Small intestine (tissue), 7 donors: ENCODE measurements around the gene ZNF580. TPM values are rescaled to one million over a fixed set of nuclear protein-coding genes. Genes with fewer than 3 reads are reported as not detected.

ENCODE experiments used
- DNase-seq, 2 donors: peaks; one replicate each; pipeline versions ENCODE4 v3.0.0 to v3.0.0-alpha.2; 2013
- FAIRE-seq: peaks from 2 replicates; lab custom pipeline; 2012; peaks lifted over from hg19 to GRCh38; lab: Jason Lieb, UNC
- H3K27ac ChIP-seq, 3 donors: one replicate each; pipeline ENCODE4 v1.5.1; 2013; ENCODE audit warnings: low read length in 2 of 3, mild to moderate bottlenecking in 2 of 3, control low read depth in 1 of 3, inconsistent platforms in 1 of 3, low read depth in 1 of 3, moderate library complexity in 1 of 3
- H3K27me3 ChIP-seq, 3 donors: one replicate each; pipeline ENCODE4 v1.6.1; 2013; ENCODE audit warnings: low read length in 3 of 3, inconsistent platforms in 1 of 3; ENCODE audit not compliant: control insufficient read depth in 3 of 3, insufficient read depth in 3 of 3
- H3K36me3 ChIP-seq, 3 donors: one replicate each; pipeline ENCODE4 v1.6.1; 2013; ENCODE audit warnings: low read length in 3 of 3, inconsistent platforms in 1 of 3, low read depth in 1 of 3, mild to moderate bottlenecking in 1 of 3, moderate library complexity in 1 of 3; ENCODE audit not compliant: control insufficient read depth in 3 of 3, insufficient read depth in 2 of 3
- H3K4me1 ChIP-seq, 3 donors: one replicate each; pipeline ENCODE4 v1.6.1; 2013; ENCODE audit warnings: low read length in 2 of 3, inconsistent platforms in 1 of 3, low read depth in 1 of 3, mild to moderate bottlenecking in 1 of 3, moderate library complexity in 1 of 3; ENCODE audit not compliant: control insufficient read depth in 3 of 3, insufficient read depth in 2 of 3
- H3K4me3 ChIP-seq, 3 donors: one replicate each; pipeline ENCODE4 v1.5.1; 2013; ENCODE audit warnings: low read length in 3 of 3, control low read depth in 1 of 3, inconsistent platforms in 1 of 3, low read depth in 1 of 3, mild to moderate bottlenecking in 1 of 3, moderate library complexity in 1 of 3
- H3K9me3 ChIP-seq, 2 donors: one replicate each; pipeline ENCODE4 v1.6.1; 2013; ENCODE audit warnings: low read depth in 1 of 2, low read length in 1 of 2; ENCODE audit not compliant: control insufficient read depth in 2 of 2, insufficient read depth in 1 of 2
- WGBS, 3 donors: extraction: QIAGEN DNeasy Blood & Tissue Kit; methylation state at CpG; one replicate each; pipeline ENCODE4 v1.1.7; 2013; 5-methylcytosine and 5-hydroxymethylcytosine counted together
- polyA plus RNA-seq, 4 donors: library from polyadenylated mRNA; stranded (reverse) in 3 of 4; unstranded in 1 of 4; fragments of 200-250 nt in 3 of 4; fragments of 120-200 nt in 1 of 4; gene quantifications; one replicate each; pipeline versions ENCODE4 v1.2.1 to v1.2.3, GENCODE V29; 2013
- donor health status: healthy with polysubstance abuse.
- donor health status: control.
- donor health status: control.
- donor health status: Bipolar disorder and iron deficiency.
- donor health status: healthy.

Gene ZNF580
- polyA plus RNA-seq, 4 donors = 8.3 to 28.5 (median 16.6) TPM

- FAIRE-seq (no peak), DNase-seq (no peak)
- H3K9me3 ChIP-seq = no peaks in the 10 kb centered on the region
- WGBS, 3 donors = 93 to 99% (median 96%) methylated on average over 23 to 30 of the region's 30 CpGs
- peaks cover 3 to 48% (median 6%) of the 10 kb centered on the region in 3 donors for H3K36me3 ChIP-seq
- H3K27me3 ChIP-seq = no peaks in the 10 kb centered on the region
- H3K4me3 ChIP-seq = no peak overlapping the region
- peaks cover 0 to 5% (median 0%) of the 10 kb centered on the region in 3 donors for H3K4me1 ChIP-seq
- no peak overlapping the region for H3K27ac ChIP-seq
Observed at GRCh38 chr19:55597501-55597921, 43.3 kb upstream of the ZNF580 start.

GRCh38 chr19:55598034-55598433 lies 42.8 kb upstream of the ZNF580 start:
- 92 to 96% (median 96%) methylated on average over 9 of the region's 9 CpGs for WGBS, 3 donors
- H3K36me3 ChIP-seq = peaks cover 3 to 53% (median 6%) of the 10 kb centered on the region in 3 donors
- no peak overlapping the region for H3K27ac ChIP-seq
- H3K4me3 ChIP-seq = no peak overlapping the region
- FAIRE-seq (no peak), DNase-seq (no peak)
- no peaks in the 10 kb centered on the region for H3K27me3 ChIP-seq
- peaks cover 0 to 5% (median 0%) of the 10 kb centered on the region in 3 donors for H3K4me1 ChIP-seq
- H3K9me3 ChIP-seq = no peaks in the 10 kb centered on the region

GRCh38 chr19:55598719-55599467 lies 41.9 kb upstream of the ZNF580 start:
- no peaks in the 10 kb centered on the region for H3K9me3 ChIP-seq
- H3K36me3 ChIP-seq = peaks cover 3 to 49% (median 6%) of the 10 kb centered on the region in 3 donors
- H3K27me3 ChIP-seq = no peaks in the 10 kb centered on the region
- WGBS, 3 donors = 6 to 12% (median 7%) methylated on average over 15 to 26 of the region's 26 CpGs
- peaks cover 0 to 5% (median 0%) of the 10 kb centered on the region in 3 donors for H3K4me1 ChIP-seq
- H3K4me3 ChIP-seq = peak overlapping the region; percentile 70 to 79 (median 72)
- no peak for FAIRE-seq
- peak overlapping the region; percentile 95 to 99 (median 98) for H3K27ac ChIP-seq
- peak; percentile 94 to 95 for DNase-seq

- Histone ChIP-seq H3K27me3 (no peaks in the 10 kb centered on the region), H3K4me1 (peaks cover 0 to 5% (median 0%) of the 10 kb centered on the region in 3 donors), H3K4me3 (peak within 1 kb of the TSS; percentile 70 to 79 (median 72)), H3K9me3 (no peaks in the 10 kb centered on the region), H3K27ac (peak within 1 kb of the TSS; percentile 95 to 99 (median 98)), H3K36me3 (peaks cover 3 to 46% (median 6%) of the 10 kb centered on the region in 3 donors)
- FAIRE-seq (no peak), DNase-seq (peak; percentile 99 to 100)
- 0 to 1% (median 0%) methylated on average over 21 to 23 of the region's 23 CpGs for WGBS, 3 donors
Observed at GRCh38 chr19:55599468-55599841, 41.3 kb upstream of the ZNF580 start, which contains the start of gene FIZ1. Gene FIZ1, minus strand, starts transcription at chr19:55599517. Its CDS starts 1,652 bp downstream, at chr19:55597865.

GRCh38 chr19:55599842-55600661 lies 40.8 kb upstream of the ZNF580 start, which contains the start of gene ZNF524:
Gene ZNF524, plus strand, starts transcription at chr19:55600288. Its CDS starts 1,825 bp downstream, at chr19:55602113.
- Histone ChIP-seq H3K27ac (peak within 1 kb of the TSS; percentile 95 to 99 (median 98)), H3K4me3 (peak within 1 kb of the TSS; percentile 70 to 79 (median 72)), H3K9me3 (no peaks in the 10 kb centered on the region), H3K27me3 (no peaks in the 10 kb centered on the region), H3K36me3 (peaks cover 3 to 43% (median 5%) of the 10 kb centered on the region in 3 donors), H3K4me1 (peaks cover 0 to 5% (median 0%) of the 10 kb centered on the region in 3 donors)
- 0 to 1% (median 0%) methylated on average over 29 to 97 of the region's 97 CpGs for WGBS, 3 donors
- peak; percentile 91 to 99 for DNase-seq
- FAIRE-seq = no peak

GRCh38 chr19:55600662-55601028 lies 40.2 kb upstream of the ZNF580 start:
- FAIRE-seq (no peak), DNase-seq (no peak)
- WGBS, 3 donors = 2 to 5% (median 4%) methylated on average over 11 to 15 of the region's 15 CpGs

GRCh38 chr19:55601084-55601483 lies 39.7 kb upstream of the ZNF580 start:
- Histone ChIP-seq H3K9me3 (no peaks in the 10 kb centered on the region), H3K36me3 (peaks cover 1 to 34% (median 2%) of the 10 kb centered on the region in 3 donors), H3K4me3 (peak overlapping the region; percentile 70 to 79 (median 72)), H3K27ac (peak overlapping the region; percentile 73 to 98 (median 95)), H3K4me1 (peaks cover 0 to 5% (median 0%) of the 10 kb centered on the region in 3 donors), H3K27me3 (no peaks in the 10 kb centered on the region)
- FAIRE-seq (no peak), DNase-seq (no peak)
- 65 to 78% (median 68%) methylated on average over 4 of the region's 4 CpGs for WGBS, 3 donors

More at GRCh38 chr19:55600662-55601028, 40.2 kb upstream of the ZNF580 start:
- peaks cover 2 to 37% (median 3%) of the 10 kb centered on the region in 3 donors for H3K36me3 ChIP-seq
- peak overlapping the region; percentile 70 to 79 (median 72) for H3K4me3 ChIP-seq
- peak overlapping the region; percentile 73 to 98 (median 95) for H3K27ac ChIP-seq
- no peaks in the 10 kb centered on the region for H3K9me3 ChIP-seq
- peaks cover 0 to 5% (median 0%) of the 10 kb centered on the region in 3 donors for H3K4me1 ChIP-seq
- no peaks in the 10 kb centered on the region for H3K27me3 ChIP-seq
